ENCODE results near the gene PLXNA4.

Gene PLXNA4

DNA sequence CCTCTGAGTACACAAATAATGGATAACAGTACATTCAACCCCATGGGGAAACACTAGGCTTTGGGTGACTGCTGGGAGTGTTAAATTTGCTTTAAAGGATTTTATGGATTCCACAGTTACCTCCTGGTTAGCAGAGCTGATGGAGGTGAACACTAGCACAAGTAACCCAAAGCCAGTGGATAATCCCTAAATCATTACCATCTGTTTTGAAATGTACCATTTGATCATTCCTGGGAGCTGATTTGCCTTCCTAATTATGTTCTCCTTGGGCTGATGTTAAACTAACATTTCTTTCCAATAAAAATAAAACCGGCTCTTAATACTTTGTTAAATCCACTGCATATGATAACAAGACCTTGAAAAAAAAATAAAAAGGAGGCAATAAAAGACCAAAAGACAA lies 493.9 kb downstream of the PLXNA4 start:
- no peak for DNase-seq (ENCODE audit: low read depth)

DNA sequence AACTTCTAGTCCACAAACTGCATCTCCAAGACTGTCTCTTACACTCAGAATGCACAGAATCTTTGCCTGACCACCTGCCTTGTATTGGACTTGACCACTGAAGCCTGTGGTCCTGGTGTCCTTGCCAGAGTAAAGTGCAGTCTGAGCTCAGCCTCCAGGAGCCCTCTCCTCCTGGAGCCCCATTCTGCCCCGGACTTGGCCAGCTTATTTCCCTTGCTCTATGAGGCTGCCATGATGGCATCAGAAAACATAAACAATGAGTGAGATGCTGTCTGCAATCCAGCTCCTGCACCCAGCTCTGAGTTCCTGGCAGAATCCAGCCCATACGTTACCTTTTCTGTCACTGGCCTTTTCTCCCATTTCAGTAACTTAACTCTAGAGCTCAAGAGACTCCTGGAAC lies 494.6 kb downstream of the PLXNA4 start:
- no peak for DNase-seq (ENCODE audit: low read depth)

DNA sequence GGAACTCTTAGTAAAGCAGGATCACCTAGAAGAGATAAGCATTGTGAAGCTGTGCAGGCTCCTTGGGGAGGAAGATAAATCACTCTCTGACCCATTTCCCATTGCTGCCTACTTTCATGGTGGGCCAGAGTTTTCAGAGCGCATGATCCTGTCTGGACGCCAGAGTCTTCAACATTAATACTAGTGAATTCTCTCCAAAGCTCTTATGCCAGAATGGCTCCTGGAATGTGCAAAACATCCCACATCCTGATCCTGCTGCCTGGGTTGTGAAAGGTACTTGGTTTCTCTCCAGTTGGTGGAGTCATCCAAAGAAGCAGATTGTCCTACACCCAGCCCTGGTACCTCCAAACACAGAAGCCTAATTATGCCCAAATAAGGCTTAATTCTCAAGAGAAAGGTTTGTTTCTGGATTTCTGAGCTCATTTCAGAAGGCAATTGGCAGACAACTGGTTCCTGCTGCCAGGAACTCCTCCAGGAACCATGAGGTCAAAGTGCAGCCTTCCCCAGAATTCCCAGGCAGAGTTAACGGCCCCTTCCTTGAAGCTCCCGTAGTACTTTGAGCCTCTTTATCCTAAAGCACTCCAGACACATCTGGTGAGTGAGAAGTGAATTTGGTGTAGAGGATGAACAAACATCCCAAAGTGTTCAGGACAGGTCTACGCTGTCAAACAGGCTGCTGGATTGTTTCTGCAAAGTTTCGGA lies 495.2 kb downstream of the PLXNA4 start:
- no peak for DNase-seq (ENCODE audit: low read depth)

DNA sequence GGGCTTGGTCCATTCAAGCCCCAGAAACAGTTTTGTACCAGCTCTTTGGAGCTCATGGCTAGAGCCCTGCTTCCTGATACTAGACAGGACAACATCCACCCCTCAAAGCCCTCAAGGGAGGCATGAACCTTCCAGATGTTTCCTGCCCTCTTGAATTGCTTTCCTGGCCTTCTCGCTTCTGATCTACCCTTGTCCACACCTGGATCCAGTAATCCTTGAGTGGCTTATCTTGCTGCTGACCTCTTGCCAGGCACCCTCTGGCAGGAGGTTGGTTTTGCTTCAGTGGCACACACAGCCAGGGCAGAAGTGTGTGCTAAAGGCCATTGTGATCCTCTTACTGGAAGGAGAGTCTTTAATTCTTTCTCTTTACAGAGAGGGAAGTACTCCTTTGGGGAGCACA lies 495.8 kb downstream of the PLXNA4 start:
- DNase-seq (ENCODE audit: low read depth) = no peak

DNA sequence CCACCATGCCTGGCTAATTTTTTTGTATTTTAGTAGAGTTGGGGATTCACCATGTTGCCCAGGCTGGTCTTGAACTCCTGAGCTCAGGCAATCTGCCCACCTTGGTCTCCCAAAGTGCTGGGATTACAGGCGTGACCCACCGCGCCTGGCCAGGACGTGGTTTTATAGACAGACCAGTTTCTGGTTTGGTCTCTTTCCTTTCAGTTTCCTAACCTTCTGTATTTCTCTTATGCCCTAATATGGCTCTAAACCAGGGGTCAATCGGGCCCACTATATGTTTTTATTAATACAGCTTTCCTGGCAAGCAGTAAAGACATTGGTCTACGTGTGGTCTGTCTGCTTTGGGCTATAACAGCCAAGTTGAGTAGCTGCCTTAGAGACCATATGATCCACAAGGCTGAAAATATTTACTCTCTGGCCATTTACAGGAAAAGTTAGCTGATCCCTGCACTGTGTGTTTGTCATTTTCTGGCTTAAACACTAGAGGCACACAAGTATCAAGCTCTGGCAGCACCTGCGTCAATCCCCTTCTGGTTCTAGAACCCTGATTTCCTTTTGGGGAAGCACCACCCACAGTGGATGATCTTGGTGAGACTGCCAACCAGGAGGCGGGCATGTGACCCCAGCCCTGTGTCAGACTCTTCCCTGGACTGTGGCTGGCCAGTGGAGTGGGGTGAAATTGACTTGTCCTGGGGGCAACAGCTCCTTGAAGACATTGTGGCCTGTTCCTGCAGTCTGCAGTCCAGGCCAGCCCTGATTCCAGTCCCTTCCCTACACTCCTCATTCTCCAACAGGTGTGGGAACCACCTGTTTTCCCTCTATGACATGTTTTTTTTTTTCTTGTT lies 497.2 kb downstream of the PLXNA4 start:
- no peak for DNase-seq (ENCODE audit: low read depth)

DNA sequence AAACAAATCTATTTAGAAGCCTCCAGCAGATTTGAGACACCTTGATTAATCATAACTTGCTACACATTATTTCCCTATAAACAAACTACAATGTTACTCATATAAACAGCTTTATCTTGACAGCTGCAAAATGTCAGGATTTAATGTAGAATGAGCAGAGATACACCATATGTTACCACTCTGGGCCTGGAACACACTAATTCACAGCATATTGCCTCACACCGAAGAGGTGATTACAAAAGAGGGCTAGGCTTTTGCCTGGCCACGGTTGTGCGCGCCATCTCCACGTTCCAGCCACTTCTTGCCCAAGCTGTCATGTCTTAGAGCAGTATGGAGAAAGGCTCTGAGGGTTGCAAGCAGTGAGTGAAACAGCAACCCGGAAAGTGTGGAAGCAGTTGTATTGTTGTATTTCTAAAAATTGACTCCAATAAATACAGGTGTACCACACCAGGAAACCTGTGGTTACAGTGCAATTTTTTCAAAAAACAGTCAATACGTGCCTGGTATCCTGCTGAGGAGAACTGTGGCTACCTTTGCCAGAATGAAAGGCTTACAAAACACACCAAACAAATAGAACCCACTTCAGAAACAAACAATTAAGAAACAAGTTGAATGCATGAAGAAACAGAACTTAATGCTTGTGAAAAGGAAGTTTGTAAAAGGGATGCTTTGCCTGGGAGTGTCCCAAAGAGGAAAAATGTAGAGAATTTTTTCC lies 498.1 kb downstream of the PLXNA4 start:
- DNase-seq (ENCODE audit: low read depth) = no peak

DNA sequence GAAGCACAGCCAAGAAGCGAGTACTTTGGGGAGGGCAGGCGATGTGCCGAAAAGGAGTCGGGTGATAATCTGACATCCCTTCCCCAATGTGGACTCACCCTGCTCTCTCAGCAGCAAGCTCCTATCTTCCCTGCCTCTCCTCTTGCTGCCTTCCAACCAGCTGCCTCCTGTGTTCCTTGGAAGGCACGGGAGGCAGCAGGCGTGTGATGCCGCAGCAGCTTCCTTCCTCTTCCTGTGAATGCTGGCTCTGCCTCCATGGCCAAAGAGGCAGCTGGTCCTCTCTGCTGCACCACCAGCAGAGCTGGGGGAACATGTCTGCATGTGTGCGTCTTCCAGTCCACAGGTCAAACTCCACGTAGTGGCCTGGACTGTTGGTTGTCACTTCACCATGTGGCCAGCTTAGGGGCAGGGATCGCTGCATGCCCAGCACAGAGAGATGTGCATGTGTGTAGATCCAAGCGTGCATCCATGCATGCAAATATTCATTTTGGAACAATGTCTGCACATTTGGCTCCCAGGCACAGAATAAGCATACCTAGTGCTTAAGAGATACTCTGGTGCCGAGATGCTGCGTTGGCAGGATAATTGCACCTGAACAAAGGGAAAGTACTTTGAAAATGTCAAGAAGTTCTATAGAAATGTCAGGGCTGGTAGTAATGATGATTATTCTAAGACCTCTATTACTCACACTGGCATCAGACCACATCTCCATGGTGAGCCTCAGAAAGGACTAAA lies 499.8 kb downstream of the PLXNA4 start:
- DNase-seq (ENCODE audit: low read depth) = no peak

DNA sequence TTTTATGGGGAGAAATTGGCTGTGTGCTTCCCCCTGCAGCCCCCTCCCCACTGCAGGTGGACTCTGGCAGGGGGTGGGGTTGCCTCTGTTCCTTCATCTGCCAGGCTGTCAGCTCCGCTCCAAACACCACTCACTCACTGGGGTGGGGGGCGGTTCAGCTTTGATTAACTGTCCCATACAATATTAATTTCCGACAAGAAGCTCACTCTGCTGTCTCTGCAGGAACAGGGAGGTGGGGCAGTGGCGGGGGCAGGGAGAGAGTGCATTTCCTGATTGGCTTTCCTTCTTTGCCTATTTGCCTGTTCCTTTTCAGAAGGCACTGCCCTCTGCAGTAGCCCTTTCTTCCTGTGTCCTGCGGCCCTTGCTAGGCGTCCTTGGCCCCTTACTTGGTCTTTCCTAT lies 500.8 kb downstream of the PLXNA4 start:
- no peak for DNase-seq (ENCODE audit: low read depth)

DNA sequence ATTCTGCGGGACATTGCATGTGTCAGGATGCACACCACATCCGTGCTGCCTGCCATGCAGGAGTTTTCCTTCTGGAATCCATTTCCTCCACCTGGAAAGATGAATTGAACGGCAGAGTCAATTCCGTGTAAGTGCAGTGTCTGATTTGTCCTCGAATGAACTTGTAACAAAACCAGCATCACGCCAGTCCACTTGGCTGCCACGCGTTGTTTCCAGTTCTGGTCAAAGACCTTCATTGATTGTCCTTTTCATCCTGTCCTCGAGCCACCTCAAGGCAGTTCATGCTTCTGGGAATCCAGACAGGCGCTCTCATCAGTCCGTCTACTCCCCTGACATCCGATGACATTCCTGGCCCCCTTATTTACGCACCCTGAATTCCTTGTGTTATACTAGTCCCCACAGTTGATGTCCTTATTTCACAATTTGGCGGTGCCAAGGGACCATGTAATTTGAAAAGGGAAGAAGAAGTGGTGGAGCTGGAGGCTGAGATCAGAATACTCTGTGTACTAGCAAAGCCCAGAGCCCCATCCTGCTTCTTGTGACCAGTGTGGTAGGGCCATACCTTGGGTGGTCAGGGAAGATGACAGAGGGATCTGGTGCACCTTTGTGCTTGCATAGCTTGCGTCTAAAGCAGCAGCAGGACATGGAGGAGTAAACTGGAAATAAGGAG lies 502.2 kb downstream of the PLXNA4 start:
- DNase-seq (ENCODE audit: low read depth) = no peak
